Uterus (tissue), 2 donors: Measurements from ENCODE around the gene SLIT3.

Source experiments
- POLR2A ChIP-seq, 2 donors: fragments of 450-650 bp; IDR thresholded peaks; one replicate each; pipeline ENCODE4 v1.6.1; 2016; ENCODE audit warnings: antibody characterized with exemption in 2 of 2, mild to moderate bottlenecking in 1 of 2, moderate library complexity in 1 of 2
- TF ChIP-seq, protein P1 (sequence below), 4 experiments: fragments of 200-600 bp in 2 of 4; fragments of 450-650 bp in 2 of 4; sonication (generic) in 2 of 4; IDR thresholded peaks; one replicate each; pipeline ENCODE4 v1.5.1; 2016 to 2019; ENCODE audit warnings: antibody characterized with exemption in 4 of 4, mild to moderate bottlenecking in 2 of 4, moderate library complexity in 1 of 4

GRCh38 chr5:169303119-169303515 is 2.2 kb upstream of the SLIT3 start:
- TF ChIP-seq, protein P1, sequence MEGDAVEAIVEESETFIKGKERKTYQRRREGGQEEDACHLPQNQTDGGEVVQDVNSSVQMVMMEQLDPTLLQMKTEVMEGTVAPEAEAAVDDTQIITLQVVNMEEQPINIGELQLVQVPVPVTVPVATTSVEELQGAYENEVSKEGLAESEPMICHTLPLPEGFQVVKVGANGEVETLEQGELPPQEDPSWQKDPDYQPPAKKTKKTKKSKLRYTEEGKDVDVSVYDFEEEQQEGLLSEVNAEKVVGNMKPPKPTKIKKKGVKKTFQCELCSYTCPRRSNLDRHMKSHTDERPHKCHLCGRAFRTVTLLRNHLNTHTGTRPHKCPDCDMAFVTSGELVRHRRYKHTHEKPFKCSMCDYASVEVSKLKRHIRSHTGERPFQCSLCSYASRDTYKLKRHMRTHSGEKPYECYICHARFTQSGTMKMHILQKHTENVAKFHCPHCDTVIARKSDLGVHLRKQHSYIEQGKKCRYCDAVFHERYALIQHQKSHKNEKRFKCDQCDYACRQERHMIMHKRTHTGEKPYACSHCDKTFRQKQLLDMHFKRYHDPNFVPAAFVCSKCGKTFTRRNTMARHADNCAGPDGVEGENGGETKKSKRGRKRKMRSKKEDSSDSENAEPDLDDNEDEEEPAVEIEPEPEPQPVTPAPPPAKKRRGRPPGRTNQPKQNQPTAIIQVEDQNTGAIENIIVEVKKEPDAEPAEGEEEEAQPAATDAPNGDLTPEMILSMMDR (IDR thresholded peaks at IDR 0.05) = no peak
- TF ChIP-seq POLR2A (IDR thresholded peaks at IDR 0.05) = no peak
